PC-3 (cell line): Measurements from ENCODE around the gene HNRNPF.

Experiments
- EZH2 ChIP-seq: fragments of 300-600 bp; sonication (generic); IDR thresholded peaks from one replicate; pipeline ENCODE4 v1.6.1; 2017; ENCODE audit warnings: antibody characterized with exemption, mild to moderate bottlenecking, low read length; ENCODE audit not compliant: unreplicated experiment
- EZH2phosphoT487 ChIP-seq: fragments of 300-600 bp; sonication (generic); IDR thresholded peaks from 2 replicates; pipeline ENCODE4 v1.6.1; 2018; ENCODE audit warnings: mild to moderate bottlenecking, antibody characterized with exemption, low read length, borderline replicate concordance
- TF ChIP-seq, protein P1 (sequence below): fragments of 300-600 bp; sonication (generic); conservative IDR thresholded peaks from 2 replicates; pipeline ENCODE4 v1.5.1; 2017; ENCODE audit warnings: antibody characterized with exemption, low read depth, mild to moderate bottlenecking, low read length

DNA sequence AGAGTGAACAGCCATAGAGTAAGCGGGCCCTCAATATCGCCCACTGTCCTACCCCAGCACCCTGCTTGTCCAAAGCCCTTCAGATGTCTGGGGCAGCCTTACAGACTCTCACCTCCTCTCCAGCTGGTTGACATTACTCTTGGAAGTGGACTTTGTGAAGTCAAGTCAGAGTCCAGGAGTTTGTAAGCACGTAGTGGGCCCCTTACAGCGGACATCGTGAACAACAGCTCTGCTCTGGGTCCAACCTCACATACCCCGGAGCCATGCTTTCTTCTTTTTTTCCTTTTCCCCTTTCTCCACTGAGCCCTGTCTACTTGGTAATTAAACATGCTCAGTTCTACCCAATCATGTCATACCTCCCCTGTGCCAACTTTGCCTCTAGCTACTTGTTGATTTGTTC is 17.5 kb downstream of the HNRNPF start:
- TF ChIP-seq EZH2: no peak
- TF ChIP-seq, protein P1, sequence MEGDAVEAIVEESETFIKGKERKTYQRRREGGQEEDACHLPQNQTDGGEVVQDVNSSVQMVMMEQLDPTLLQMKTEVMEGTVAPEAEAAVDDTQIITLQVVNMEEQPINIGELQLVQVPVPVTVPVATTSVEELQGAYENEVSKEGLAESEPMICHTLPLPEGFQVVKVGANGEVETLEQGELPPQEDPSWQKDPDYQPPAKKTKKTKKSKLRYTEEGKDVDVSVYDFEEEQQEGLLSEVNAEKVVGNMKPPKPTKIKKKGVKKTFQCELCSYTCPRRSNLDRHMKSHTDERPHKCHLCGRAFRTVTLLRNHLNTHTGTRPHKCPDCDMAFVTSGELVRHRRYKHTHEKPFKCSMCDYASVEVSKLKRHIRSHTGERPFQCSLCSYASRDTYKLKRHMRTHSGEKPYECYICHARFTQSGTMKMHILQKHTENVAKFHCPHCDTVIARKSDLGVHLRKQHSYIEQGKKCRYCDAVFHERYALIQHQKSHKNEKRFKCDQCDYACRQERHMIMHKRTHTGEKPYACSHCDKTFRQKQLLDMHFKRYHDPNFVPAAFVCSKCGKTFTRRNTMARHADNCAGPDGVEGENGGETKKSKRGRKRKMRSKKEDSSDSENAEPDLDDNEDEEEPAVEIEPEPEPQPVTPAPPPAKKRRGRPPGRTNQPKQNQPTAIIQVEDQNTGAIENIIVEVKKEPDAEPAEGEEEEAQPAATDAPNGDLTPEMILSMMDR: no peak
- TF ChIP-seq EZH2phosphoT487: no peak
